K562 (cell line): Measurements from ENCODE around the gene IMPG2. TPM values are rescaled to one million over a fixed set of nuclear protein-coding genes. Genes with fewer than 3 reads are reported as not detected.

Experiments
- DEAF1 ChIP-seq: fragments of 450-650 bp; formaldehyde crosslinking; IDR thresholded peaks from 2 replicates; pipeline ENCODE4 v1.4.0; 2020; ENCODE audit warnings: mild to moderate bottlenecking, moderate library complexity
- ELF1 ChIP-seq: fragments of 200-800 bp; sonication (Bioruptor generic); IDR thresholded peaks from 2 replicates; pipeline ENCODE4 v1.6.1; 2016; ENCODE audit warnings: missing genetic modification characterization, missing compliant biosample characterization
- FOS ChIP-seq: IDR thresholded peaks from 3 replicates; pipeline ENCODE4 v1.6.1; 2011; ENCODE audit not compliant: insufficient read length; ENCODE audit errors: extremely low read depth
- SMAD2 ChIP-seq: fragments of 150-350 bp; IDR thresholded peaks from 2 replicates; pipeline ENCODE4 v1.6.1; 2014; ENCODE audit warnings: low read depth, mild to moderate bottlenecking, low read length
- XRCC5 ChIP-seq: fragments of 200-400 bp; formaldehyde crosslinking; IDR thresholded peaks from 2 replicates; pipeline ENCODE4 v1.6.1; 2017; ENCODE audit warnings: low read depth, mild to moderate bottlenecking, low read length
- polyA plus RNA-seq, 8 experiments: library from polyadenylated mRNA; depleted of rRNA in 4 of 8; stranded (reverse) in 5 of 8; unstranded in 3 of 8; fragments of >200 nt; fragmentation: Nextera tagmentation in 2 of 8; fragmentation: Illumina TruSeq in 1 of 8; extraction: Ambion mirVana in 2 of 8; extraction: Trizol in 1 of 8; gene quantifications; 2 replicates each; pipeline versions ENCODE4 v1.2.1 to v1.2.3, GENCODE V29; 2011 to 2014; ENCODE audit warnings: inconsistent platforms in 1 of 8, missing spikeins in 1 of 8
- total RNA-seq, 7 experiments: library from RNA; depleted of rRNA in 6 of 7; stranded (reverse); fragments of >200 nt in 6 of 7; fragmentation: Illumina TruSeq in 2 of 7; extraction: Trizol in 2 of 7; gene quantifications; 2 replicates each; pipeline versions ENCODE4 v1.2.1 to v1.2.3, GENCODE V29; 2011 to 2021; ENCODE audit warnings: low replicate concordance in 1 of 7
- TF ChIP-seq, protein P1 (sequence below), 2 experiments: fragments of 450-650 bp; formaldehyde crosslinking in 1 of 2; IDR thresholded peaks; 2 replicates each; pipeline versions ENCODE4 v1.4.0 to v1.6.1; 2014 to 2020; ENCODE audit warnings: mild to moderate bottlenecking in 2 of 2, borderline replicate concordance in 1 of 2, low read depth in 1 of 2
- TF ChIP-seq, protein P2 (sequence below): fragments of 450-650 bp; IDR thresholded peaks from 2 replicates; pipeline ENCODE4 v1.6.1; 2016
- TF ChIP-seq, protein P3 (sequence below): fragments of 250-450 bp; sonication (Bioruptor Pico); IDR thresholded peaks from 2 replicates; pipeline ENCODE4 v1.8.0; 2021; ENCODE audit warnings: moderate library complexity, mild to moderate bottlenecking, inconsistent platforms

Gene IMPG2
- total and polyA plus RNA-seq, 9 of the 15 experiments (the other 6 are each of a cell fraction or from before 2014, with no cell fraction given): 0.04 to 0.36 (median 0.09) TPM

DNA sequence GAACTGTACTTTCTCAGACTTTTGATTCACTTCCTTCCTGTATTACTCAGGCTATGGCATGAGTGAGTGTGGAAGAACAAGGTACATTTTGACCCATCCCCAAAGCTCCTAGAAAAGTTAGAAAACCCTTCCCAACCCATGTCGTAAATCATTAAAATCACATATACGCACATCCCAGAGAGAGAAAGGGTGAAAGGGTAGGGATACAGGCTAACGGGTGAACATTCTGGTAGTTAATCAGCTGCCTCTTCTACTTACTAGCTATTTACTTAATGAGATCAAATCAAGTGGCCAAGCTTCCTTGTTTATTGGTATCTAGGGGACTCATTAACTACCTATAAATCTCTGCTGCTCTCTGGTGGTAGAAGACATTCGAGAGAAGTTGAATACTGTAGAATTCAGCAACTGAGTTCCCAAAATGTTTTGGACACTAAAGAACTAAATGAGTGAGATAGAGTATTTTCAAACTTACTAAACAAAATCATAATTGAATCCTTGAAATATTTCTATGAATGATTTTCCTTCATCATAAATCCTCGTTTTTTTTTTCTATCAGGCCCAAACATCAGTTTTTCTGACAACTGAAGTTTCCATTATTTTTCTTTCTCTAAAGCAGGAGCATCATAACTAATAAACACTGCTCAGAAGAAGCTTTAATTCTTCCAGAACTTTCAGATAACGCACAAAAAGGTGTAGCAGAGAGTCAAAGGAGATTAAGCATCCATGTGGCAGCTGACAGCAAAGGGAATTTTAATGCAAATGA is 124.2 kb downstream of the IMPG2 start (continued):
- TF ChIP-seq, protein P1, sequence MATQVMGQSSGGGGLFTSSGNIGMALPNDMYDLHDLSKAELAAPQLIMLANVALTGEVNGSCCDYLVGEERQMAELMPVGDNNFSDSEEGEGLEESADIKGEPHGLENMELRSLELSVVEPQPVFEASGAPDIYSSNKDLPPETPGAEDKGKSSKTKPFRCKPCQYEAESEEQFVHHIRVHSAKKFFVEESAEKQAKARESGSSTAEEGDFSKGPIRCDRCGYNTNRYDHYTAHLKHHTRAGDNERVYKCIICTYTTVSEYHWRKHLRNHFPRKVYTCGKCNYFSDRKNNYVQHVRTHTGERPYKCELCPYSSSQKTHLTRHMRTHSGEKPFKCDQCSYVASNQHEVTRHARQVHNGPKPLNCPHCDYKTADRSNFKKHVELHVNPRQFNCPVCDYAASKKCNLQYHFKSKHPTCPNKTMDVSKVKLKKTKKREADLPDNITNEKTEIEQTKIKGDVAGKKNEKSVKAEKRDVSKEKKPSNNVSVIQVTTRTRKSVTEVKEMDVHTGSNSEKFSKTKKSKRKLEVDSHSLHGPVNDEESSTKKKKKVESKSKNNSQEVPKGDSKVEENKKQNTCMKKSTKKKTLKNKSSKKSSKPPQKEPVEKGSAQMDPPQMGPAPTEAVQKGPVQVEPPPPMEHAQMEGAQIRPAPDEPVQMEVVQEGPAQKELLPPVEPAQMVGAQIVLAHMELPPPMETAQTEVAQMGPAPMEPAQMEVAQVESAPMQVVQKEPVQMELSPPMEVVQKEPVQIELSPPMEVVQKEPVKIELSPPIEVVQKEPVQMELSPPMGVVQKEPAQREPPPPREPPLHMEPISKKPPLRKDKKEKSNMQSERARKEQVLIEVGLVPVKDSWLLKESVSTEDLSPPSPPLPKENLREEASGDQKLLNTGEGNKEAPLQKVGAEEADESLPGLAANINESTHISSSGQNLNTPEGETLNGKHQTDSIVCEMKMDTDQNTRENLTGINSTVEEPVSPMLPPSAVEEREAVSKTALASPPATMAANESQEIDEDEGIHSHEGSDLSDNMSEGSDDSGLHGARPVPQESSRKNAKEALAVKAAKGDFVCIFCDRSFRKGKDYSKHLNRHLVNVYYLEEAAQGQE (IDR thresholded peaks at IDR 0.05; ENCODE audit: borderline replicate concordance): peak; percentile 90
- TF ChIP-seq, protein P1 (CRISPR knock-in tag; IDR thresholded peaks at IDR 0.05; ENCODE audit: low read depth): no peak
- no peak for TF ChIP-seq SMAD2
- TF ChIP-seq, protein P2, sequence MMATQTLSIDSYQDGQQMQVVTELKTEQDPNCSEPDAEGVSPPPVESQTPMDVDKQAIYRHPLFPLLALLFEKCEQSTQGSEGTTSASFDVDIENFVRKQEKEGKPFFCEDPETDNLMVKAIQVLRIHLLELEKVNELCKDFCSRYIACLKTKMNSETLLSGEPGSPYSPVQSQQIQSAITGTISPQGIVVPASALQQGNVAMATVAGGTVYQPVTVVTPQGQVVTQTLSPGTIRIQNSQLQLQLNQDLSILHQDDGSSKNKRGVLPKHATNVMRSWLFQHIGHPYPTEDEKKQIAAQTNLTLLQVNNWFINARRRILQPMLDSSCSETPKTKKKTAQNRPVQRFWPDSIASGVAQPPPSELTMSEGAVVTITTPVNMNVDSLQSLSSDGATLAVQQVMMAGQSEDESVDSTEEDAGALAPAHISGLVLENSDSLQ: 0 out of 2 replicates have a peak, but pooled peaks have one; percentile 29
- TF ChIP-seq XRCC5: no peak
- TF ChIP-seq, protein P3, sequence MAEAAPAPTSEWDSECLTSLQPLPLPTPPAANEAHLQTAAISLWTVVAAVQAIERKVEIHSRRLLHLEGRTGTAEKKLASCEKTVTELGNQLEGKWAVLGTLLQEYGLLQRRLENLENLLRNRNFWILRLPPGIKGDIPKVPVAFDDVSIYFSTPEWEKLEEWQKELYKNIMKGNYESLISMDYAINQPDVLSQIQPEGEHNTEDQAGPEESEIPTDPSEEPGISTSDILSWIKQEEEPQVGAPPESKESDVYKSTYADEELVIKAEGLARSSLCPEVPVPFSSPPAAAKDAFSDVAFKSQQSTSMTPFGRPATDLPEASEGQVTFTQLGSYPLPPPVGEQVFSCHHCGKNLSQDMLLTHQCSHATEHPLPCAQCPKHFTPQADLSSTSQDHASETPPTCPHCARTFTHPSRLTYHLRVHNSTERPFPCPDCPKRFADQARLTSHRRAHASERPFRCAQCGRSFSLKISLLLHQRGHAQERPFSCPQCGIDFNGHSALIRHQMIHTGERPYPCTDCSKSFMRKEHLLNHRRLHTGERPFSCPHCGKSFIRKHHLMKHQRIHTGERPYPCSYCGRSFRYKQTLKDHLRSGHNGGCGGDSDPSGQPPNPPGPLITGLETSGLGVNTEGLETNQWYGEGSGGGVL (CRISPR knock-in tag): no peak
- no peak for TF ChIP-seq FOS
- peak; percentile 47; the same call in 1 of the 2 replicates for TF ChIP-seq ELF1 (tag)
- peak; percentile 87 for TF ChIP-seq DEAF1
